ENCODE results near the gene TENM4. TPM values are rescaled to one million over a fixed set of nuclear protein-coding genes. Genes with fewer than 3 reads are reported as not detected.

The TENM4 gene
- total RNA-seq, 2 donors from 2014 or later, result 68.2 to 130 TPM

GRCh38 chr11:78795621-78796261 lies 645.1 kb downstream of the TENM4 start:
- H3K36me3 Mint-ChIP-seq (ENCODE audit: low read depth), result peaks cover 45% of the 10 kb centered on the region
- Histone ChIP-seq H3K4me3 (ENCODE audit: low read length) (no peak overlapping the region), H3K9me3 (ENCODE audit: control insufficient read depth, low read length) (no peaks in the 10 kb centered on the region), H3K36me3 (ENCODE audit: control insufficient read depth, insufficient read depth, low read length) (no peaks in the 10 kb centered on the region), H3K4me1 (ENCODE audit: control insufficient read depth, insufficient read depth, low read length) (no peaks in the 10 kb centered on the region), H3K27me3 (ENCODE audit: control insufficient read depth, insufficient read depth, low read length, poor library complexity, severe bottlenecking) (no peaks in the 10 kb centered on the region), H3K27ac (ENCODE audit: low read depth, low read length) (no peak overlapping the region), H3K9ac (ENCODE audit: extremely low read depth, low read length, poor library complexity, severe bottlenecking) (no peak overlapping the region)
- no peaks in the 10 kb centered on the region for H3K9me3 Mint-ChIP-seq
- H3K27me3 Mint-ChIP-seq (ENCODE audit: insufficient read depth), result no peaks in the 10 kb centered on the region
- WGBS, 2 experiments (ENCODE audit: insufficient coverage in 1 of 2, insufficient read length in 1 of 2), result 70 to 92% methylated on average over 4 to 6 of the region's 6 CpGs
- no peak overlapping the region for H3K4me3 Mint-ChIP-seq
- peaks cover 12% of the 10 kb centered on the region for H3K4me1 Mint-ChIP-seq
- DNase-seq, result no peak
- no peak overlapping the region for H3K27ac Mint-ChIP-seq
- TF ChIP-seq CTCF (conservative IDR thresholded peaks at IDR 0.05), result no peak

GRCh38 chr11:78791964-78792363 lies 648.9 kb downstream of the TENM4 start:
- Mint-ChIP-seq H3K36me3 (ENCODE audit: low read depth) (peaks cover 55% of the 10 kb centered on the region), H3K4me1 (peaks cover 26% of the 10 kb centered on the region), H3K27ac (no peak overlapping the region), H3K9me3 (no peaks in the 10 kb centered on the region), H3K27me3 (ENCODE audit: insufficient read depth) (no peaks in the 10 kb centered on the region), H3K4me3 (no peak overlapping the region)
- no peak for TF ChIP-seq CTCF (conservative IDR thresholded peaks at IDR 0.05)
- no peak for DNase-seq
- Histone ChIP-seq H3K27me3 (ENCODE audit: control insufficient read depth, insufficient read depth, low read length, poor library complexity, severe bottlenecking) (no peaks in the 10 kb centered on the region), H3K4me1 (ENCODE audit: control insufficient read depth, insufficient read depth, low read length) (peaks cover 7% of the 10 kb centered on the region), H3K9me3 (ENCODE audit: control insufficient read depth, low read length) (no peaks in the 10 kb centered on the region), H3K36me3 (ENCODE audit: control insufficient read depth, insufficient read depth, low read length) (no peaks in the 10 kb centered on the region), H3K9ac (ENCODE audit: extremely low read depth, low read length, poor library complexity, severe bottlenecking) (no peak overlapping the region), H3K4me3 (ENCODE audit: low read length) (no peak overlapping the region), H3K27ac (ENCODE audit: low read depth, low read length) (no peak overlapping the region)

- Mint-ChIP-seq H3K27me3 (ENCODE audit: insufficient read depth) (no peaks in the 10 kb centered on the region), H3K4me1 (peaks cover 33% of the 10 kb centered on the region), H3K36me3 (ENCODE audit: low read depth) (peaks cover 57% of the 10 kb centered on the region), H3K9me3 (no peaks in the 10 kb centered on the region), H3K4me3 (no peak overlapping the region), H3K27ac (no peak overlapping the region)
- Histone ChIP-seq H3K36me3 (ENCODE audit: control insufficient read depth, insufficient read depth, low read length) (no peaks in the 10 kb centered on the region), H3K27ac (ENCODE audit: low read depth, low read length) (no peak overlapping the region), H3K9me3 (ENCODE audit: control insufficient read depth, low read length) (no peaks in the 10 kb centered on the region), H3K4me3 (ENCODE audit: low read length) (no peak overlapping the region), H3K9ac (ENCODE audit: extremely low read depth, low read length, poor library complexity, severe bottlenecking) (no peak overlapping the region), H3K4me1 (ENCODE audit: control insufficient read depth, insufficient read depth, low read length) (peaks cover 10% of the 10 kb centered on the region), H3K27me3 (ENCODE audit: control insufficient read depth, insufficient read depth, low read length, poor library complexity, severe bottlenecking) (no peaks in the 10 kb centered on the region)
- TF ChIP-seq CTCF (conservative IDR thresholded peaks at IDR 0.05), result no peak
- DNase-seq, result no peak
- WGBS, 2 experiments (ENCODE audit: insufficient coverage in 1 of 2, insufficient read length in 1 of 2), result 100% methylated on average over 1 of the region's 1 CpG; no CpG with 5 or more reads in 1 of the 2 experiments
Measured at GRCh38 chr11:78791254-78791653, 649.6 kb downstream of the TENM4 start.

Measured in endodermal cell (in vitro differentiated cells).